ENCODE results near the gene NFYA. TPM values are rescaled to one million over a fixed set of nuclear protein-coding genes. Genes with fewer than 3 reads are reported as not detected.

The NFYA gene
- total RNA-seq, 1 experiment from 2014 or later = 28.7 TPM

GRCh38 chr6:41065550-41066026 lies 7.2 kb upstream of the NFYA start:
- ChIA-PET POLR2A (no interaction called here), RAD21 (ENCODE audit: low non-redundant PET in 1 of 2, low total read pairs in 2 of 2, uncharacterized antibody in 2 of 2, unreplicated experiment in 2 of 2) (no interaction called here), CTCF (no interaction called here)
- Histone ChIP-seq H3K4me1 (ENCODE audit: control insufficient read depth in 1 of 2, insufficient read depth in 2 of 2, low read length in 2 of 2) (no peaks in the 10 kb centered on the region; a peak in 1 of 4 replicates), H4K20me1 (ENCODE audit: insufficient read depth) (no peaks in the 10 kb centered on the region), H2AFZ (ENCODE audit: low read depth, low read length, poor library complexity, severe bottlenecking) (no peak overlapping the region), H3K4me3 (replicated peaks in 1 of 2; ENCODE audit: low read depth in 1 of 2, low read length in 2 of 2) (no peak overlapping the region), H3K27me3 (ENCODE audit: insufficient read depth, low read length) (no peaks in the 10 kb centered on the region), H3K9me3 (ENCODE audit: control insufficient read depth in 1 of 2, insufficient read depth in 1 of 2, low read depth in 1 of 2, low read length in 2 of 2) (no peaks in the 10 kb centered on the region), H3K79me2 (ENCODE audit: insufficient read depth, low read length) (peaks cover 2% of the 10 kb centered on the region; the same call in 1 of the 2 replicates), H3K4me2 (ENCODE audit: low read length) (no peak overlapping the region), H3K36me3 (ENCODE audit: control insufficient read depth in 1 of 2, insufficient read depth in 2 of 2, low read length in 2 of 2) (peaks cover 0 to 10% of the 10 kb centered on the region in 2 experiments; a peak in 2 of 4 replicates), H3K27ac (ENCODE audit: low read depth, low read length) (no peak overlapping the region), H3K9ac (ENCODE audit: low read length) (no peak overlapping the region), H3K9me2 (ENCODE audit: insufficient read depth) (no peaks in the 10 kb centered on the region)
- intact Hi-C loops (cut with micrococcal nuclease) = loop anchor here (5.0 kb wide), 1 partner anchor 1718 kb away; no protein-coding TSS in a partner anchor
- TF ChIP-seq EGR1 (IDR thresholded peaks at IDR 0.05; ENCODE audit: low read depth) (no peak), POLR2AphosphoS5 (IDR thresholded peaks at IDR 0.05; ENCODE audit: low read depth, low read length) (no peak), SIN3A (IDR thresholded peaks at IDR 0.05; ENCODE audit: low read depth) (no peak), CTCF (IDR thresholded peaks at IDR 0.05 in 2 of 3, conservative IDR thresholded peaks at IDR 0.05 in 1 of 3; ENCODE audit: borderline replicate concordance in 1 of 3, insufficient read depth in 1 of 3, low read depth in 2 of 3, low read length in 2 of 3) (no peak), ZNF274 (IDR thresholded peaks at IDR 0.05; ENCODE audit: low read depth, low read length) (no peak), ATF3 (IDR thresholded peaks at IDR 0.05) (no peak), POLR2A (IDR thresholded peaks at IDR 0.05; ENCODE audit: borderline replicate concordance, extremely low read depth, insufficient read depth, insufficient read length) (no peak), MAX (IDR thresholded peaks at IDR 0.05) (no peak), TCF7L2 (IDR thresholded peaks at IDR 0.05; ENCODE audit: borderline replicate concordance, extremely low read depth, insufficient read depth, insufficient read length) (no peak), SP1 (IDR thresholded peaks at IDR 0.05; ENCODE audit: low read depth) (no peak), REST (IDR thresholded peaks at IDR 0.05; ENCODE audit: low read depth) (no peak), FOSL1 (IDR thresholded peaks at IDR 0.05; ENCODE audit: low read depth) (no peak), JUND (IDR thresholded peaks at IDR 0.05) (no peak), ZFX (IDR thresholded peaks at IDR 0.05) (no peak), YY1 (IDR thresholded peaks at IDR 0.05; ENCODE audit: extremely low read depth, insufficient replicate concordance, low read depth, low read length) (no peak), RAD21 (IDR thresholded peaks at IDR 0.05; ENCODE audit: low read depth) (no peak), EZH2phosphoT487 (IDR thresholded peaks at IDR 0.05; ENCODE audit: borderline replicate concordance) (no peak)
- no peak for DNase-seq (ENCODE audit: low read depth, low spot score)
- no TSS peak for BruUV-seq (replicated peaks)
- no peak for ATAC-seq

Measured in HCT116 (cell line).